SU-DHL-6 (cell line): Measurements from ENCODE around the gene TRAK1.

Source experiments
- H2AFZ ChIP-seq: fragments of 200-600 bp; sonication (generic); 2 replicates; pipeline ENCODE4 v1.6.1; 2014; ENCODE audit warnings: low read depth, mild to moderate bottlenecking, moderate library complexity, mixed read lengths, antibody characterized with exemption, low read length; ENCODE audit not compliant: severe bottlenecking
- H3F3A ChIP-seq: fragments of 200-600 bp; shearing (Covaris generic); 2 replicates; pipeline ENCODE4 v1.6.0; 2016; ENCODE audit warnings: antibody characterized with exemption, mild to moderate bottlenecking; ENCODE audit not compliant: insufficient read depth
- H3K27ac ChIP-seq: fragments of 200-600 bp; sonication (generic); 2 replicates; pipeline ENCODE4 v1.5.1; 2016; ENCODE audit warnings: low read depth, mild to moderate bottlenecking, low read length, moderate library complexity, mixed read lengths
- H3K27me3 ChIP-seq: fragments of 200-600 bp; sonication (generic), shearing (Covaris generic); 2 replicates; pipeline ENCODE4 v1.6.0; 2014; ENCODE audit warnings: mild to moderate bottlenecking, low read length
- H3K36me3 ChIP-seq: fragments of 200-600 bp; sonication (generic); 2 replicates; pipeline ENCODE4 v1.6.1; 2014; ENCODE audit warnings: mild to moderate bottlenecking, low read length, mixed read lengths
- H3K4me2 ChIP-seq: fragments of 300-600, 200-600 bp; shearing (Covaris generic), sonication (generic); 2 replicates; pipeline ENCODE4 v1.6.0; 2014; ENCODE audit warnings: low read length, low read depth, mild to moderate bottlenecking; ENCODE audit not compliant: poor library complexity, severe bottlenecking
- H3K4me3 ChIP-seq: fragments of 200-600 bp; sonication (generic); 2 replicates; pipeline ENCODE4 v1.5.1; 2014; ENCODE audit warnings: antibody characterized with exemption, low read length, mild to moderate bottlenecking, mixed read lengths; ENCODE audit not compliant: insufficient read depth, poor library complexity, severe bottlenecking
- H3K79me2 ChIP-seq: fragments of 200-600 bp; sonication (generic); 2 replicates; pipeline ENCODE4 v1.6.1; 2014; ENCODE audit warnings: mild to moderate bottlenecking, low read length, moderate library complexity; ENCODE audit not compliant: insufficient read depth
- H3K9ac ChIP-seq: fragments of 200-600 bp; sonication (generic); 2 replicates; pipeline ENCODE4 v1.7.0; 2014; ENCODE audit warnings: mild to moderate bottlenecking, low read length
- H3K9me2 ChIP-seq: fragments of 200-600 bp; sonication (generic); replicated peaks from 2 replicates; pipeline ENCODE4 v1.6.1; 2014; ENCODE audit warnings: low read length; ENCODE audit not compliant: insufficient read depth
- H3K9me3 ChIP-seq: fragments of 200-600 bp; sonication (generic); 2 replicates; pipeline ENCODE4 v1.6.1; 2014; ENCODE audit warnings: low read length, mixed read lengths; ENCODE audit not compliant: insufficient read depth
- H4K20me1 ChIP-seq: fragments of 200-600 bp; sonication (generic); 2 replicates; pipeline ENCODE4 v1.6.1; 2014; ENCODE audit warnings: low read depth, mild to moderate bottlenecking, antibody characterized with exemption, low read length, moderate library complexity, mixed read lengths
- CTCF ChIP-seq: fragments of 200-600 bp; sonication (generic); IDR thresholded peaks from one replicate; pipeline ENCODE4 v1.5.1; 2017; ENCODE audit warnings: antibody characterized with exemption, mild to moderate bottlenecking, low read length, moderate library complexity; ENCODE audit not compliant: insufficient read depth, poor library complexity, severe bottlenecking
- EZH2phosphoT487 ChIP-seq: fragments of 200-600 bp; sonication (generic), shearing (Covaris generic); conservative IDR thresholded peaks from 2 replicates; pipeline ENCODE4 v1.6.1; 2018; ENCODE audit warnings: mild to moderate bottlenecking, antibody characterized with exemption, low read length, moderate library complexity, mixed read lengths

The TRAK1 gene

DNA sequence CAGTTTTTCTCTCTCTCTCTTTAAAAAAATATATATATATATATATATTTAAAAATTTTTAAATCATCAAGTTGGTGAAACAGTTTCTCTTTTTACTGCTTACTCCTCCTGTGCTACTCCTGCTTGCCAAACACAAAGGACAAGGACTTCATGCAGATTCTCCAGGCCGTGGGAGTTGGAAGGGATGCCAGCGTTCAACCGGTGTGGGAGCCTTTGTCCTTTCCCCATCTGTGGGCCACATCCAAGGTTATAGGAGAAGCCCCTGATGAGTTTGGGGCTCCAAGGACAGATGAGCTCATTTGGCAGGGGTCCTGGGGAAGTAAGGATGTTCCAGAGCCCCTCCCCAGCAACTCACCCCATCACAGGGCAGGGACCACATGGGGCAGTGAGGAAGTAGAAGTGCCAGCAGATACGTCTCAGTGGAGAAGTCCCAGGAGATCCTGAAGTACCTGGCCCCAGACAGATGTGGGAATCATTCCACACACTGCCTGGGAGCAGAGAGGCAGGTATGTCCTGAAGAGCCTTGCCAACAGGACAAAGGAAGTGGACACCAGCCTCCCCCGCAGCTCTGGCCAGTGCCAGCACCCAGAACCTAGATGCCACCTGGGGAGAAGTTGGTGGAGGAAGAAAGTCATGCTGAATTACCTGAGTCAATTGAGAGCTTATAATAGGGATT is 138.2 kb downstream of the TRAK1 start:
- Histone ChIP-seq H3K4me3 (no peak overlapping the region), H3K79me2 (no peaks in the 10 kb centered on the region), H3K27ac (no peak overlapping the region), H3K9ac (no peak overlapping the region), H3K4me2 (no peak overlapping the region), H3F3A (peaks cover 14% of the 10 kb centered on the region), H3K9me2 (no peaks in the 10 kb centered on the region), H3K27me3 (no peaks in the 10 kb centered on the region), H3K36me3 (peaks cover 11% of the 10 kb centered on the region; the same call in 1 of the 2 replicates), H2AFZ (no peak overlapping the region), H4K20me1 (no peaks in the 10 kb centered on the region), H3K9me3 (no peaks in the 10 kb centered on the region)
- TF ChIP-seq CTCF = no peak
- TF ChIP-seq EZH2phosphoT487 = no peak

GRCh38 chr3:42229942-42230688 is 139.0 kb downstream of the TRAK1 start:
- no peak overlapping the region for H3K4me2 ChIP-seq
- peaks cover 4% of the 10 kb centered on the region; the same call in 1 of the 2 replicates for H3K36me3 ChIP-seq
- no peaks in the 10 kb centered on the region for H3K27me3 ChIP-seq
- no peak overlapping the region for H3K9ac ChIP-seq
- H3K4me3 ChIP-seq = no peak overlapping the region
- no peaks in the 10 kb centered on the region for H3K9me3 ChIP-seq
- no peak overlapping the region for H2AFZ ChIP-seq
- TF ChIP-seq CTCF (peak; percentile 12), EZH2phosphoT487 (no peak)
- no peak overlapping the region for H3K27ac ChIP-seq
- H3K79me2 ChIP-seq = no peaks in the 10 kb centered on the region
- H4K20me1 ChIP-seq = no peaks in the 10 kb centered on the region
- H3K9me2 ChIP-seq = no peaks in the 10 kb centered on the region
- H3F3A ChIP-seq = peaks cover 14% of the 10 kb centered on the region

- H3K9me2 ChIP-seq = no peaks in the 10 kb centered on the region
- no peaks in the 10 kb centered on the region for H4K20me1 ChIP-seq
- H3K36me3 ChIP-seq = no peaks in the 10 kb centered on the region
- peaks cover 14% of the 10 kb centered on the region for H3F3A ChIP-seq
- H3K79me2 ChIP-seq = no peaks in the 10 kb centered on the region
- no peaks in the 10 kb centered on the region for H3K9me3 ChIP-seq
- H3K27ac ChIP-seq = no peak overlapping the region
- TF ChIP-seq CTCF (no peak), EZH2phosphoT487 (no peak)
- no peak overlapping the region for H3K9ac ChIP-seq
- no peaks in the 10 kb centered on the region for H3K27me3 ChIP-seq
- H2AFZ ChIP-seq = no peak overlapping the region
- H3K4me2 ChIP-seq = no peak overlapping the region
- H3K4me3 ChIP-seq = no peak overlapping the region
Measured at GRCh38 chr3:42230860-42231259, 139.7 kb downstream of the TRAK1 start.
